ENCODE data around the gene MRAP.

Gene MRAP

DNA sequence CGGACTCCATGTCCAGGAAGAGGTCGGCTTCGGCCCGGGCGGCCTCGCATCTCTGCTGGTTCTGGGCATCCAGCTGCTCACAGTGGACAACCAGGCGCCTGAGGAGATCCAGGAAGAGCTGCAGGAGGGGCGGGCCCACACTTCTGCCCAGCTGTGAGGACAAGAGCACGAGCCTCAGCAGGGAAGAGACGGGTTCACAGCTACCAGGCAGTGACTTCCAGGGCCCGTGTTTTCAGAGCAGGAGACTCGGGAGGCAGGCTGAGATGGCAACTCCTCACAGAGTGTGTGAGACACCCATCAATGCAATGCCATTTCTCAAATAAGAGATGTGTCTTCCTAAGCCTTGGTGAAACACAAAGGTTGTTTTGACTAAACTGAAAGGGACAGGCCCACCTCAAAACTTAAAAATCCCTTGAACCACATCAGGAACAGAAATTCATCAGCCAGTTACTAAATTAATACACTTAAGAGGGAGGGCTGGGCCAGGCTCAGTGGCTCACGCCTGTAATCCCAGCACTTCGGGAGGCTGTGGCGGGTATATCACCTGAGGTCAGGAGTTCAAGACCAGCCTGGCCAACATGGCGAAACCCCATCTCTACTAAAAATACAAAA is 50.8 kb downstream of the MRAP start:
- TF ChIP-seq CTCF (conservative IDR thresholded peaks at IDR 0.05) (no peak), ZFX (IDR thresholded peaks at IDR 0.05) (no peak)
- H3K27ac ChIP-seq = peak overlapping the region; percentile 62

- TF ChIP-seq ZFX (IDR thresholded peaks at IDR 0.05) = no peak
- no peak for TF ChIP-seq CTCF (conservative IDR thresholded peaks at IDR 0.05)
- H3K27ac ChIP-seq = peak overlapping the region; percentile 62
Measured at GRCh38 chr21:32350211-32350980, 51.7 kb downstream of the MRAP start.

- peak overlapping the region; percentile 62; the same call in 1 of the 2 replicates for H3K27ac ChIP-seq
- TF ChIP-seq ZFX (IDR thresholded peaks at IDR 0.05) (no peak), CTCF (conservative IDR thresholded peaks at IDR 0.05) (no peak)
Measured at GRCh38 chr21:32350981-32351380, 52.3 kb downstream of the MRAP start.

- TF ChIP-seq ZFX (IDR thresholded peaks at IDR 0.05) (no peak), CTCF (conservative IDR thresholded peaks at IDR 0.05) (no peak)
Measured at GRCh38 chr21:32351428-32351827, 52.8 kb downstream of the MRAP start.

GRCh38 chr21:32352526-32352925 is 53.9 kb downstream of the MRAP start:
- no peak overlapping the region for H3K27ac ChIP-seq
- no peak for TF ChIP-seq ZFX (IDR thresholded peaks at IDR 0.05)
- TF ChIP-seq CTCF (conservative IDR thresholded peaks at IDR 0.05) = no peak

More at GRCh38 chr21:32351428-32351827, 52.8 kb downstream of the MRAP start:
- no peak overlapping the region for H3K27ac ChIP-seq

DNA sequence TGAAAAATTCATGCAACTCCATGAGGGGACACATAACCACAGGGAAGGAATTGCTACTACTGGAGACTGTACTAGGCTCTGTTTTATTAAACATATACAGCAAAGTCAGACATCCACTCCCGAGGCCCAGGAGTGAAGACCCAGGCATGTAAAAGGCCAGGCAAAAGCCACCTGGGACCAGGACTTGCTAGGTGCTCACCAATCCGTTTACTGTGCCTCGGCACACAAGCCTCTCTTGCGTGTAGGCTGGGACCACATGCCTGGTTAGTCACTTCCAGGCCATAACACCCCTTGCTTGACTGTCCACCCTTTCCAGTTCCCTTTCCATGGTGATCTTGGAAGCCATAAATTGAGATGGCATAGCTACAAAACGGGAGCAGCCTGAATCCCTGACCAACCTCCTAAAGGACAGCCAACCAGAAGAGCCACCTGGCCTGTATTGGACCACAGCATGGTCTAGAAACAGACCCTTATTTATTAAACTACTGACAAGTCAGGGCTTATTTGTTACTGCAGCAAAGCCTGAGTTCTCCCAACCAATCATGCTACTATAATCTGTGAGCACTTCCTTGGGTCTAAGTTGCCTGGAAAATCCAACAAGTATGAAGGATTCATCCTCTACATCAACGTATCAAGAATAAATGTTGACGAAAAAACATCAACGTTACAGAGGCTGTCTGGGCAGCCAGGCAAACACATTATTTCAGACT is 54.5 kb downstream of the MRAP start:
- no peak overlapping the region for H3K27ac ChIP-seq
- TF ChIP-seq CTCF (conservative IDR thresholded peaks at IDR 0.05) = no peak
- no peak for TF ChIP-seq ZFX (IDR thresholded peaks at IDR 0.05)
